SK-N-MC (cell line): ENCODE data around the gene ZNF227.

Source experiments
- EZH2 ChIP-seq: fragments of 200-600 bp; sonication (generic); IDR thresholded peaks from one replicate; pipeline ENCODE4 v1.6.1; 2017; ENCODE audit warnings: antibody characterized with exemption
- POLR2AphosphoS5 ChIP-seq: IDR thresholded peaks from 2 replicates; pipeline ENCODE4 v1.6.1; 2012; ENCODE audit warnings: mild to moderate bottlenecking, low read depth, low read length, borderline replicate concordance

DNA sequence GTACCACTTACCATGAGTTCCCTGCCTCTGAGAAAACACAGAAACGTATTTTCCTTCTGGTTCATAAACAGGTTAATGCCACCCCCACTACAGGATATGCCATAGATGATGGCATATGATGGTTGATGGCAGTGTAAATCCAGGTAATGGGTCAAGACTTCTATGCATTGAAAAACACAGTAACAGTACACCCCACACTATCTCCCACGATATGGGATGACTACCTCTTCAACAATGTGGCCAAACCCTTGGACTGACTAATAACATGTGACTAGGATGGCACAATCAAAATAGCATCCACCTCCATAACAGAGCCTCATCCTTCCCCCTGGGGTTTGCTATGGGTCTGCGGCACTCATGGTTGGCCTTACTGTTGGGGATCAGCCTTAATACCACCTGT, 70.5 kb downstream of the ZNF227 start:
- TF ChIP-seq EZH2 (no peak), POLR2AphosphoS5 (no peak)
